Astrocyte of the spinal cord (primary cell): ENCODE data around the gene FRAT2.
"Not testable (repeated sequence)": the region's sequence is repeated elsewhere in the genome, so short reads cannot be mapped to it uniquely, and the experiment has no call there.

ENCODE experiments used
- DNase-seq: peaks from one replicate; pipeline ENCODE4 v3.0.0; 2011; ENCODE audit warnings: low read depth, low spot score
- H3K4me3 ChIP-seq: 2 replicates; pipeline ENCODE4 v1.5.1; 2011; ENCODE audit warnings: low read depth, mild to moderate bottlenecking, low read length, moderate library complexity
- in situ Hi-C: cut with HindIII; loops from 2 replicates; pipeline ENCODE4 v1.10.0; 2017; ENCODE audit warnings: low sequenced_read_pairs
- TF ChIP-seq, protein P1 (sequence below): IDR thresholded peaks from 2 replicates; pipeline ENCODE4 v1.5.1; 2012; ENCODE audit warnings: low read depth, mild to moderate bottlenecking, low read length, inconsistent platforms

The FRAT2 gene

GRCh38 chr10:97297556-97298222 is 36.8 kb downstream of the FRAT2 start:
- no peak for DNase-seq
- no peak overlapping the region for H3K4me3 ChIP-seq
- in situ Hi-C loops, result no loop called here
- TF ChIP-seq, protein P1, sequence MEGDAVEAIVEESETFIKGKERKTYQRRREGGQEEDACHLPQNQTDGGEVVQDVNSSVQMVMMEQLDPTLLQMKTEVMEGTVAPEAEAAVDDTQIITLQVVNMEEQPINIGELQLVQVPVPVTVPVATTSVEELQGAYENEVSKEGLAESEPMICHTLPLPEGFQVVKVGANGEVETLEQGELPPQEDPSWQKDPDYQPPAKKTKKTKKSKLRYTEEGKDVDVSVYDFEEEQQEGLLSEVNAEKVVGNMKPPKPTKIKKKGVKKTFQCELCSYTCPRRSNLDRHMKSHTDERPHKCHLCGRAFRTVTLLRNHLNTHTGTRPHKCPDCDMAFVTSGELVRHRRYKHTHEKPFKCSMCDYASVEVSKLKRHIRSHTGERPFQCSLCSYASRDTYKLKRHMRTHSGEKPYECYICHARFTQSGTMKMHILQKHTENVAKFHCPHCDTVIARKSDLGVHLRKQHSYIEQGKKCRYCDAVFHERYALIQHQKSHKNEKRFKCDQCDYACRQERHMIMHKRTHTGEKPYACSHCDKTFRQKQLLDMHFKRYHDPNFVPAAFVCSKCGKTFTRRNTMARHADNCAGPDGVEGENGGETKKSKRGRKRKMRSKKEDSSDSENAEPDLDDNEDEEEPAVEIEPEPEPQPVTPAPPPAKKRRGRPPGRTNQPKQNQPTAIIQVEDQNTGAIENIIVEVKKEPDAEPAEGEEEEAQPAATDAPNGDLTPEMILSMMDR, result no peak

DNA sequence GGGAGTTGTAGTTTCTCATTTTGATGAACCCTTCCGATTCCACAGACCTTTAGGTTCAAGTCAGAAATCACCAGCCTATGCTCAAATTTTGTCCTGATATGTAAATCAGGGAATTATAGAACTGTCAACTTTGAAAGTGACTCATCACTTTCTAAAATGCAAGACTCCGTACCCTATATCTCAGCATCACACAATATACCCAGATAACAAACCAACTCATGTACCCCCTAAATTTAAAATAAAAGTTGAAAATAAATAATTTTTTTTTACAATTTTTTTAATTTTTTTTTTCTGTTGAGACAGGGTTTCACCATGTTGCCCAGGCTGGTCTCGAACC is 41.7 kb downstream of the FRAT2 start:
- DNase-seq, result no peak
- H3K4me3 ChIP-seq, result no peak overlapping the region
- in situ Hi-C loops, result no loop called here
- TF ChIP-seq, protein P1, result no peak

GRCh38 chr10:97292097-97292861 is 42.2 kb downstream of the FRAT2 start, which contains the start of gene ARHGAP19:
Gene ARHGAP19 (minus strand): TSS chr10:97292637. CDS start chr10:97292627, 10 bp downstream.
- TF ChIP-seq, protein P1, result no peak
- DNase-seq, result peak; percentile 99
- in situ Hi-C loops, result no loop called here
- peak within 1 kb of the TSS; percentile 78 for H3K4me3 ChIP-seq

GRCh38 chr10:97291357-97292096 is 43.0 kb downstream of the FRAT2 start:
- in situ Hi-C loops, result no loop called here
- H3K4me3 ChIP-seq, result peak overlapping the region; percentile 78
- DNase-seq, result no peak
- TF ChIP-seq, protein P1, result no peak

DNA sequence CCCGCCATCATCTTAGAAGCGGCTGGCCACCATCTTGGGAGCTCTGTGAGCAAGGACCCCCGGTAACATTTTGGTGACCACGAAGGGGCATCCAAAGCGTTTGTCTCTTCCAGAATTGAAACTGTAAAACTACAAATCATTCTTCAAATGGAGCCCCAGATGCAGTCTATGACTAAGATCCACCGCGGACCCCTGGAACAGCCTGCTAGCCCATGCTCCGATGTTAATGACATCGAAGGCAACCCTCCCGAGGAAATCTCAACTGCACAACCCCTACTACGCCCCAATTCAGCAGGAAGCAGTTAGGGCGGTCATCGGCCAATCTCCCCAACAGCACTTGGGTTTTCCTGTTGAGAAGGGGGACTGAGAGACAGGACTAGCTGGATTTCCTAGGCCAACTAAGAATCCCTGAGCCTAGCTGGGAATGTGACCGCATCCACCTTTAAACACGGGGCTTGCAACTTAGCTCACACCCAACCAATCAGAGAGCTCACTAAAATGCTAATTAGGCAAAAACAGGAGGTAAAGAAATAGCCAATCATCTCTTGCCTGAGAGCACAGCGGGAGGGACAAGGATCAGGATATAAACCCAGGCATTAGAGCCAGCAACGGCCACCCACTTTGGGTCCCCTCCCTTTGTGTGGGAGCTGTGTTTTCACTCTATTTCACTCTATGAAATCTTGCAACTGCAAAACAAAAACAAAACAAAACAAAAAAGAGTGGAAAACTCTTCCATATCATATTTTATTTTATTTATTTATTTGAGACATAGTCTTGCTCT is 43.8 kb downstream of the FRAT2 start:
- in situ Hi-C loops, H3K4me3 ChIP-seq: not testable (repeated sequence)

GRCh38 chr10:97290076-97290475 is 44.5 kb downstream of the FRAT2 start:
- DNase-seq, in situ Hi-C loops: not testable (repeated sequence)

More for the DNA sequence above, 43.8 kb downstream of the FRAT2 start:
- DNase-seq, result not testable (repeated sequence)

More at GRCh38 chr10:97290076-97290475, 44.5 kb downstream of the FRAT2 start:
- not testable (repeated sequence) for H3K4me3 ChIP-seq
